GM23338 (cell line): ENCODE measurements around the gene CASP6.

Experiments used
- EZH2 ChIP-seq: fragments of 200-600 bp; sonication (generic); IDR thresholded peaks from one replicate; pipeline ENCODE4 v1.8.0; 2017; ENCODE audit warnings: antibody characterized with exemption, mild to moderate bottlenecking, low read depth; ENCODE audit not compliant: unreplicated experiment
- EZH2phosphoT487 ChIP-seq: fragments of 200-600 bp; sonication (generic); IDR thresholded peaks from one replicate; pipeline ENCODE4 v1.8.1; 2018; ENCODE audit warnings: antibody characterized with exemption; ENCODE audit not compliant: unreplicated experiment
- POLR2AphosphoS5 ChIP-seq: IDR thresholded peaks from 2 replicates; pipeline ENCODE4 v1.6.1; 2016; ENCODE audit warnings: antibody characterized with exemption, low read depth
- ZNF331 ChIP-seq: fragments of 250-450 bp; sonication (Bioruptor Pico); IDR thresholded peaks from 2 replicates; pipeline ENCODE4 v1.5.0; 2020; ENCODE audit warnings: low read depth, mild to moderate bottlenecking, moderate library complexity
- TF ChIP-seq, protein P1 (sequence below), 2 experiments: fragments of 200-600 bp in 1 of 2; sonication (generic) in 1 of 2; conservative IDR thresholded peaks; 2 replicates each; pipeline versions ENCODE4 v1.5.1 to v1.6.1; 2016 to 2017; ENCODE audit warnings: antibody characterized with exemption in 2 of 2, low read depth in 2 of 2, mild to moderate bottlenecking in 2 of 2, moderate library complexity in 1 of 2
- TF ChIP-seq, protein P2 (sequence below): IDR thresholded peaks from one replicate; pipeline ENCODE4 v1.6.1; 2018; ENCODE audit warnings: antibody characterized with exemption; ENCODE audit not compliant: unreplicated experiment

GRCh38 chr4:109713500-109713899 is 10.3 kb upstream of the CASP6 start:
- TF ChIP-seq POLR2AphosphoS5, result no peak
- no peak for TF ChIP-seq EZH2
- no peak for TF ChIP-seq EZH2phosphoT487
- TF ChIP-seq, protein P1, sequence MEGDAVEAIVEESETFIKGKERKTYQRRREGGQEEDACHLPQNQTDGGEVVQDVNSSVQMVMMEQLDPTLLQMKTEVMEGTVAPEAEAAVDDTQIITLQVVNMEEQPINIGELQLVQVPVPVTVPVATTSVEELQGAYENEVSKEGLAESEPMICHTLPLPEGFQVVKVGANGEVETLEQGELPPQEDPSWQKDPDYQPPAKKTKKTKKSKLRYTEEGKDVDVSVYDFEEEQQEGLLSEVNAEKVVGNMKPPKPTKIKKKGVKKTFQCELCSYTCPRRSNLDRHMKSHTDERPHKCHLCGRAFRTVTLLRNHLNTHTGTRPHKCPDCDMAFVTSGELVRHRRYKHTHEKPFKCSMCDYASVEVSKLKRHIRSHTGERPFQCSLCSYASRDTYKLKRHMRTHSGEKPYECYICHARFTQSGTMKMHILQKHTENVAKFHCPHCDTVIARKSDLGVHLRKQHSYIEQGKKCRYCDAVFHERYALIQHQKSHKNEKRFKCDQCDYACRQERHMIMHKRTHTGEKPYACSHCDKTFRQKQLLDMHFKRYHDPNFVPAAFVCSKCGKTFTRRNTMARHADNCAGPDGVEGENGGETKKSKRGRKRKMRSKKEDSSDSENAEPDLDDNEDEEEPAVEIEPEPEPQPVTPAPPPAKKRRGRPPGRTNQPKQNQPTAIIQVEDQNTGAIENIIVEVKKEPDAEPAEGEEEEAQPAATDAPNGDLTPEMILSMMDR (conservative IDR thresholded peaks at IDR 0.05; ENCODE audit: low read depth in 2 of 2), result no peak
- TF ChIP-seq ZNF331 (CRISPR knock-in tag), result no peak
- TF ChIP-seq, protein P2, sequence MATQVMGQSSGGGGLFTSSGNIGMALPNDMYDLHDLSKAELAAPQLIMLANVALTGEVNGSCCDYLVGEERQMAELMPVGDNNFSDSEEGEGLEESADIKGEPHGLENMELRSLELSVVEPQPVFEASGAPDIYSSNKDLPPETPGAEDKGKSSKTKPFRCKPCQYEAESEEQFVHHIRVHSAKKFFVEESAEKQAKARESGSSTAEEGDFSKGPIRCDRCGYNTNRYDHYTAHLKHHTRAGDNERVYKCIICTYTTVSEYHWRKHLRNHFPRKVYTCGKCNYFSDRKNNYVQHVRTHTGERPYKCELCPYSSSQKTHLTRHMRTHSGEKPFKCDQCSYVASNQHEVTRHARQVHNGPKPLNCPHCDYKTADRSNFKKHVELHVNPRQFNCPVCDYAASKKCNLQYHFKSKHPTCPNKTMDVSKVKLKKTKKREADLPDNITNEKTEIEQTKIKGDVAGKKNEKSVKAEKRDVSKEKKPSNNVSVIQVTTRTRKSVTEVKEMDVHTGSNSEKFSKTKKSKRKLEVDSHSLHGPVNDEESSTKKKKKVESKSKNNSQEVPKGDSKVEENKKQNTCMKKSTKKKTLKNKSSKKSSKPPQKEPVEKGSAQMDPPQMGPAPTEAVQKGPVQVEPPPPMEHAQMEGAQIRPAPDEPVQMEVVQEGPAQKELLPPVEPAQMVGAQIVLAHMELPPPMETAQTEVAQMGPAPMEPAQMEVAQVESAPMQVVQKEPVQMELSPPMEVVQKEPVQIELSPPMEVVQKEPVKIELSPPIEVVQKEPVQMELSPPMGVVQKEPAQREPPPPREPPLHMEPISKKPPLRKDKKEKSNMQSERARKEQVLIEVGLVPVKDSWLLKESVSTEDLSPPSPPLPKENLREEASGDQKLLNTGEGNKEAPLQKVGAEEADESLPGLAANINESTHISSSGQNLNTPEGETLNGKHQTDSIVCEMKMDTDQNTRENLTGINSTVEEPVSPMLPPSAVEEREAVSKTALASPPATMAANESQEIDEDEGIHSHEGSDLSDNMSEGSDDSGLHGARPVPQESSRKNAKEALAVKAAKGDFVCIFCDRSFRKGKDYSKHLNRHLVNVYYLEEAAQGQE, result no peak
